ENCODE results near the gene FAM181A. TPM values are rescaled to one million over a fixed set of nuclear protein-coding genes. Genes with fewer than 3 reads are reported as not detected.

Gene FAM181A
- total RNA-seq, 4 donors from 2014 or later, result not detected

DNA sequence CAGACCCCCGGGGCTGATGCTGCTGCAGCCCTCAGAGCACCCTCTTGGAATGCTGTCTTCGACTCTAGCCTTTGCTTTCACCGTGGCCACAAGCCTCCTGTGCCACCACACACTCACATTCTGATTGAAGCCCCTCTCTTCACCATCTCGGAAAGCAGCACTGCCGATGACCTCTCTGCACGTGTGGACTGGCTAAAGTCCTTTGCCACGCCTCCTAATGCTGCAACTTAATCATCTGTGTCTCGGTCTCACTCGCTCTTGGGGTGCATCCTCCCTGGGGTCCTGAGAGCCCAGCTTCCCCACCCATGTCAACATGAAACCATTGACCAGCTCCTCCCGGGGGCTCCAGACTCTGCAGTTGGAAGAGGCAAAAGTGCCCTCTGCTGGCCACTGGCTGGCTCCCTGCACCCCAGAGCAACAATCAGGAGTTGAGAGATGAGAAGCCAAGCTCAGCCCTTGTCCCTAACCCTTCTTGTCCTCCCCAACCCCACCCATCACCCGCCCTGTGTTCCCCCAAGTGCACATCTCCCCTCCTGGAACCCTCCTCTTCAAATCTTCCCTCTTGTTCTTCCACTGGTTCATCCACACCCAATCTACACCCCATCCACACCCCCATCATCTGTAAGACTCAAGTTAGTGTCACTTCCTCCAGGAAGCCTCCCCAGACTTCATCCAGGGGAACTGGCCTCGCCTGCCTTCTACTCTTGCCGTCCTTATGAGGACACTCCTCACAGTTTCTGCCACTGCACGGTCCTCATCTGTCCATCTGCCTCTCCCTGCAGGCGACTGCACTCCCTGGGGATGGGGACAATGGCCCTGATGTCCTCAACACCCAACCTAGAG, 23.6 kb upstream of the FAM181A start:
- Histone ChIP-seq H3K4me1 (peaks cover 2% of the 10 kb centered on the region), H3K36me3 (no peaks in the 10 kb centered on the region), H3K27me3 (peaks cover 18% of the 10 kb centered on the region), H3K27ac (no peak overlapping the region), H3K4me3 (no peak overlapping the region), H3K9me3 (no peaks in the 10 kb centered on the region)
- no peak for DNase-seq (ENCODE audit: low spot score in 2 of 2)
- TF ChIP-seq, protein P1, sequence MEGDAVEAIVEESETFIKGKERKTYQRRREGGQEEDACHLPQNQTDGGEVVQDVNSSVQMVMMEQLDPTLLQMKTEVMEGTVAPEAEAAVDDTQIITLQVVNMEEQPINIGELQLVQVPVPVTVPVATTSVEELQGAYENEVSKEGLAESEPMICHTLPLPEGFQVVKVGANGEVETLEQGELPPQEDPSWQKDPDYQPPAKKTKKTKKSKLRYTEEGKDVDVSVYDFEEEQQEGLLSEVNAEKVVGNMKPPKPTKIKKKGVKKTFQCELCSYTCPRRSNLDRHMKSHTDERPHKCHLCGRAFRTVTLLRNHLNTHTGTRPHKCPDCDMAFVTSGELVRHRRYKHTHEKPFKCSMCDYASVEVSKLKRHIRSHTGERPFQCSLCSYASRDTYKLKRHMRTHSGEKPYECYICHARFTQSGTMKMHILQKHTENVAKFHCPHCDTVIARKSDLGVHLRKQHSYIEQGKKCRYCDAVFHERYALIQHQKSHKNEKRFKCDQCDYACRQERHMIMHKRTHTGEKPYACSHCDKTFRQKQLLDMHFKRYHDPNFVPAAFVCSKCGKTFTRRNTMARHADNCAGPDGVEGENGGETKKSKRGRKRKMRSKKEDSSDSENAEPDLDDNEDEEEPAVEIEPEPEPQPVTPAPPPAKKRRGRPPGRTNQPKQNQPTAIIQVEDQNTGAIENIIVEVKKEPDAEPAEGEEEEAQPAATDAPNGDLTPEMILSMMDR (IDR thresholded peaks at IDR 0.05), result no peak
- TF ChIP-seq POLR2AphosphoS5 (IDR thresholded peaks at IDR 0.05) (no peak), EP300 (IDR thresholded peaks at IDR 0.05) (no peak), POLR2A (IDR thresholded peaks at IDR 0.05) (no peak)
- 55% methylated on average over 15 of the region's 15 CpGs for WGBS

DNA sequence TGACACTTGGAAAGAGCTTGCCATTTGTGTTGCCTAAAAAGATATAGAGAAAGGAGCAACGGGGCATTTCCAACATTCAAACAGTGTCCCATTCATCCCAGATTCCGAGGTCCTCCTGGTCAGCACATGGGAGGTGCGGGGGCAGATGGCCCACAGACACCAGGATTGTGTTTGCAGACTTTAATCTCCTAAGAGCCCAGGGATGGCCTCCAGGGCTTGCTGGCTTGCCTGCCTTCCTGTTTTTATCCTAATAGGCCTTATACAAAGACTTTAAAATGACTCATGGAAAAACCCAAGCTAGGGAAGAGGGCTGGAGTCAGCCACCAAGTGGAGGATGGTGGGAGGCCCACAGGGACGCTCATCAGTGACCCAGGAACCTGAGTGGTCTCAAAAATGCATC, 21.5 kb upstream of the FAM181A start:
- TF ChIP-seq POLR2AphosphoS5 (IDR thresholded peaks at IDR 0.05) (no peak), POLR2A (IDR thresholded peaks at IDR 0.05) (no peak), EP300 (IDR thresholded peaks at IDR 0.05) (no peak)
- TF ChIP-seq, protein P1 (IDR thresholded peaks at IDR 0.05), result no peak
- Histone ChIP-seq H3K27ac (no peak overlapping the region), H3K9me3 (no peaks in the 10 kb centered on the region), H3K4me1 (peaks cover 2% of the 10 kb centered on the region), H3K27me3 (peaks cover 20% of the 10 kb centered on the region), H3K4me3 (no peak overlapping the region), H3K36me3 (no peaks in the 10 kb centered on the region)
- DNase-seq (ENCODE audit: low spot score in 2 of 2), result no peak
- WGBS, result 77% methylated on average over 4 of the region's 4 CpGs

DNA sequence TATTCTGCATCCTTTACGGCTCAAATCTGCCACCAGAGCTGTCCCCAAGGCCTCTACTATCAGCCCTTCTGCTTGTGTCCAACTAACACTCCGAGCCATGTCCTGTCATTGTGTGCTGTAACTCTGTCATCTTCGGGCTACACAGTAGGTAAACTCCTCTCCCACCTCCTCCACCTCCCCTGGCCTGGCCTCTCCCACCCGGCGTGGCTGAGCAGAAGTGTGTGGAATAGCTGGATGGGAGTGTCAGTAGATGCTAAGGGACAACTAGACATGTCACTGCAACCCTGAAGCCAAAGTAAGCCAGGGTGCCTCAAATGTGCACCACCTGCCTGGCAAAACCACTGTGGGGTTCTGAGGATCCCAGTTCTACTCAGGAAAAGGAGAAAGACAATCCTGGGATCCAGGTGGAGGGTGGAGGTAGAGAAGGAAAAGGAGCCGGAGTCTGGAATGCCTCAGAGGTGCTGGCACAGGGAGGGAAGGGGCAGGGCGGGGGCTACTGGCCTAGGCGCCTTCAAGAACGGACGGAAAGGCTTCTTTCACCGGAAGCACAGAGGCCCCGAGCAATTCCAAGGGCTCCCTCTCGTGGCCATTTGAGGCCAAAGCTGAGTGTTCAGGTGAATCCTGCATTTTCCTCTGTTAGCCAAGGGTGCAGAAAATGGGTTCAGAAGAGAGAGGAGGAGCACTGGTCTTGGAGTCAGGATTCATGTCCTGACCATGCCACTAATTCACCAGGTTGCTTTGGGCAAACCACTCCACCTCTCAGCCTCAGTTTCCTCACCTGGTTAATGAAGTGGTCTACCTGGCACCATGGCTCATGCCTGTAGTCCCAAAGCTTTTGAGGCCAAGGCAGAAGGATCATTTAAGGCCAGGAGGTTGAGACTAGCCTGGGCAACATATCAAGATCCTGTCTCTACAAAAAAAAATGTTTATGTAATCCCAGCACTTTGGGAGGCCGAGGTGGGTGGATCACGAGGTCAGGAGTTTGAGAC, 20.5 kb upstream of the FAM181A start:
- H3K27ac ChIP-seq, result no peak overlapping the region
- no peak for TF ChIP-seq POLR2AphosphoS5 (IDR thresholded peaks at IDR 0.05)
- TF ChIP-seq, protein P1 (IDR thresholded peaks at IDR 0.05), result peak; percentile 18 to 66
- no peak for DNase-seq (ENCODE audit: low spot score in 2 of 2)
- no peaks in the 10 kb centered on the region for H3K36me3 ChIP-seq
- H3K27me3 ChIP-seq, result peaks cover 20% of the 10 kb centered on the region
- H3K9me3 ChIP-seq, result no peaks in the 10 kb centered on the region
- H3K4me3 ChIP-seq, result no peak overlapping the region
- WGBS, result 54% methylated on average over 15 of the region's 15 CpGs
- peaks cover 2% of the 10 kb centered on the region for H3K4me1 ChIP-seq

DNA sequence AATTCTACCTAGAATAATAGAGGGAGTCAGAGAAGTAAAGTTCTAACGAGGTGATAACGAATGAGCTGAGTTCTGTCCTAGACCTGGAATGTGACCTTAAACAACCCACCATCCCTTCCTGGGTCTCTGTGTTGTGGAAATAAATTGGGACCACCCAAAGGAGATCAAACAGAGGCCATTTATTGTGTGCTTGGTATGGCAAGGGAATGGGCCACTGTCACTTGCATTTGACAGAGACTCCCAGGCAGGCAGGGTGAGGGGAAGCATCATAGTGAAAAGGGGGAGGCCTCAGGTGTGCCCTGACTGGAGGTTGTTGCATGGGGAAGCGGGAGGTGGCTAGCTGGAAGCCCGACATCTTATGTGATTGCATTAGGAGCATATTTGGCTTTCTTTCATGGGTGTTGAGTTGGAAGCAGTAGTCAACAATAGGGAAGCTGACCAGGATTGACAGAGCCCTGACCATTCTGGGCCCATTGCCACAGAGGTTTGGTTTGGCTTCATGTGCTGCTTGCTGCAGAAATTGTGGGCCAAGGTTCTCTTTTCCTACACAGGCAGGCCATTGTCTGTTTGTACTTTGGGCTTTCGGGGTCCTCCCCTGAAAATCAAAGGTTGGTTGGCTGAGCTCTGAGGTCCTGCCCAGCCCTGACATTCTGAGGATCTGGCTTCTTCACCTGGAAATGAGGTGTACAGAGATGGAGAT, 17.6 kb upstream of the FAM181A start:
- Histone ChIP-seq H3K27ac (no peak overlapping the region), H3K4me1 (peaks cover 8% of the 10 kb centered on the region), H3K4me3 (no peak overlapping the region), H3K36me3 (no peaks in the 10 kb centered on the region), H3K27me3 (peaks cover 5% of the 10 kb centered on the region), H3K9me3 (no peaks in the 10 kb centered on the region)
- no peak for DNase-seq (ENCODE audit: low spot score in 2 of 2)
- TF ChIP-seq POLR2A (IDR thresholded peaks at IDR 0.05) (no peak), POLR2AphosphoS5 (IDR thresholded peaks at IDR 0.05) (no peak), EP300 (IDR thresholded peaks at IDR 0.05) (no peak)
- TF ChIP-seq, protein P1 (IDR thresholded peaks at IDR 0.05), result no peak
- WGBS, result 91% methylated on average over 5 of the region's 5 CpGs

All from suprapubic skin (tissue), 4 donors.